NCI-H446 treated with DMSO at 0.1 percent for 48 hours (cell line): ENCODE data around the gene RNF113B.

Source experiments
- DNase-seq: peaks from one replicate; lab custom pipeline; 2025; lab: John Stamatoyannopoulos, UW

Gene RNF113B

GRCh38 chr13:98173431-98174152, 3.5 kb downstream of the RNF113B start:
- no peak for DNase-seq

DNA sequence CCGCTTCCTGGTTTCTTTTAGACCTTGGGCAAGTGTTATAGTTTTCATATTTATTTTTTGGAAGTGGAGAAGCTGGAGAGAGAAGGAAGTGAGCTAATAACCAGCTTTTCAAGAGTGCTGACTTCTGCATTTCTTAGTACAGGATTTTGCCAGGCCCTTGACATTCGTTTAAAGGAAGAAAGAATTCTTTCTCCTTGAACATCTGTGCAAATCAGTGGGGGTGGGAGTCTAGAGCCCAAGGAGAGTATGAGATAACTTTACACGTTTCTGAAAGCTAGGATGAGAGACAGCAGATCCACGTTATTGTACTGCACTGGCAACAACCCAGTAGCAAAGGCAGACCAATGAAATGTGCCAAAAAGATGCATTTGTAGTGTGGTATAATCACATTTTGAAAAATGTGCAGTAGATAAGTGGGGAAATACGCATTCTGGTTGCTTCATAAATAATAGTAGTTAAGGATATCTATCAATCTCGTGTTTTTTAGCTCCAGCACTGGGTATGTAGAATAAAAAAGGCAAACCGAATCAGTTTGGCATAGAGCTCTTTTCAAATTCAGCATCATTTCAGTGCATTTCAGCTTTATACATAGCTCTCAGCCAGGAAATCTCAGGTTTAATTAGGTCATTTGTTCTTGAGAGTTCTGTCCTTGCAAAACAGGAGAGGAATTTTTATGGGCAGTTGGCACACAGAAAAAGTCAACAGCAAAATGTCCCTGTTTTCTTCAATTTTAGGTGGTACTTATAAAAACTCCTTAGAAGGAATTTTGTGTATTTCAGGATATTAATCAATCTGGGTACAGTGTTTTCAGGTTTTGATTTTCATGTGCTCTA, 4.3 kb downstream of the RNF113B start:
- no peak for DNase-seq

- DNase-seq = no peak
These were observed 5.0 kb downstream of the RNF113B start for GRCh38 chr13:98171900-98172589.

- DNase-seq = no peak
These were observed 7.7 kb downstream of the RNF113B start for GRCh38 chr13:98169331-98169730.

GRCh38 chr13:98162935-98163334, 14.1 kb downstream of the RNF113B start:
- DNase-seq = no peak

DNA sequence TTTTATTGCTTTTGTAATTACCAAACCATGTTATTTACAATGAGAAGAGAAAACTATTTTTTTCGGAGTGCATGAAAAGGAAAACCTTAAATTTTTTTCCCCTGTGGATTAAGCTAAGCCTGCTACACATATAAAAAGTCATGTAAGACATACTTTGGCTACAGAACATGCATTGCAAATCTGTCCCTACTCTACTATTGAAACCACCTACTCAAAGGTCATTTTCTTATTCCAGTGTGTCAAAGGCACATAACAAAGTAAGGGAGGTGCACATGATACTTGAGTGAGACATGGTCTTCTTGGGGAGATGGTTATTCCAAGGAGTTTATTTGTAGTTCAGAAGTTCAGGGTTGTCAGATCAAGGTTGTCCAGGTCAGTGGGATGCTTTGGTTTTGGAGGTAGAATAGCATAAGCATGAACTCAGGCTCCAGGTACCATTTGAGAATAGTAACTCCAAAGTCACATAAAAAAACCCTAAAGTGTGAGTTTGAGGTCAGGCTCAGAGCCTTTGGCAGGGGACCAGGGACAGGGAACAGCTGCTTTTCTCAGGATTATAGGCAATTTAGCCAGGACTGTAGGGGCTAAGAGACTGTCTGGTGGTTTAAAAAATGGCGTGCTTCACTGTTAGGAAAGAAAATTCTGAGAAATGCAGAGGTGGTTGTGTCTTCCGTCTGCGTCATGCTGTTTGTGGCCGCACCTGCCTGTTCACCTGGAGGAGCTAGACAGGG, 18.7 kb downstream of the RNF113B start:
- no peak for DNase-seq

GRCh38 chr13:98157609-98158008, 19.5 kb downstream of the RNF113B start:
- no peak for DNase-seq

GRCh38 chr13:98157188-98157587, 19.9 kb downstream of the RNF113B start:
- DNase-seq = no peak

DNA sequence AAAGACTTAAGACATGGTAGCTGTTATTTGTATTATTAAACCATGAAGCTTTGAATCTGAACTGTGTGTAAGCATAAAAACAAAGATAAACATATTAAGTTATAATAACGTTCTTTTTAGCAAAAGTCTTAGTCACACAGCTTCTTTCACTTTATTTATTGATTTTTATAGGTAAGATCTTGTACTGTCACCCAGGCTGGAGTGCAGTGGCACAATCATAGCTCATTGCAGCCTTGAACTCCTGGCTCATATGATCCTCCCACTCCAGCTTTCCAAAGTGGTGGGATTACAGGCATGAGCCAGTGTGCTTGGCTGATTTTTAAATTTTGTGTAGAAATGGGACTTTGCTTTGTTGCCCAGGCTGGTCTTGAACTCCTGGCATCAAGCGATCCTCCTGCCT, 20.8 kb downstream of the RNF113B start:
- DNase-seq = no peak

GRCh38 chr13:98155475-98156109, 21.5 kb downstream of the RNF113B start:
- DNase-seq = no peak

- no peak for DNase-seq
These were observed 26.1 kb downstream of the RNF113B start for GRCh38 chr13:98150832-98151479.

- DNase-seq = no peak
These were observed 29.5 kb downstream of the RNF113B start for GRCh38 chr13:98147521-98147920.

DNA sequence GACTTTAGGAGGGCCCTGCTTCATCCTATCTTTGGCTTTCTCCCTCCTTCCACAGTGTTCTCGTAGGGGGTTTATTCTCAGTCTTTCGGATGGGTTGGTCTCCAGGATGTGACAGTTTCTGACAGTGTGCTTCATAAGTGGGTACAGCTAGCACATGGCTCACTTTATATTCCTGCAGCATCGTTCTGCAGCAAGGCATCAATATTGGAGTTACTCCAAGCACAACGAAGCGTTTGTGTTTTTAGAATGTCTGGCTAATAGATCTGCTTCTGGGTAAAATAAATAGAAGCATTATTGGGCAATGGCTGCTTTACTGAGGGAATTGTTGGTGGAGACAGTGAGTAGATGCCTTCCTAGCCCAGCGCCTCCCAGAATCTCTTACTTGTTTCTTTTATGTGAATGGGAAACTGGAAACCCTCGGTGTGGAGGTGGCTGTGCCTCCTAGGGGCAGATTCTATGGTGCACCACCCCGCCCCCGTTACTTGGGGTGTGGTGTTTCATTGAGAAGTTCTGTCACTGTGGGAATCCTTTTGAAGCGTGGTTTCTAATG, 32.2 kb downstream of the RNF113B start:
- DNase-seq = no peak

GRCh38 chr13:98144027-98144741, 32.9 kb downstream of the RNF113B start:
- no peak for DNase-seq

GRCh38 chr13:98143601-98144026, 33.5 kb downstream of the RNF113B start:
- DNase-seq = no peak

GRCh38 chr13:98143157-98143553, 33.9 kb downstream of the RNF113B start:
- DNase-seq = no peak

DNA sequence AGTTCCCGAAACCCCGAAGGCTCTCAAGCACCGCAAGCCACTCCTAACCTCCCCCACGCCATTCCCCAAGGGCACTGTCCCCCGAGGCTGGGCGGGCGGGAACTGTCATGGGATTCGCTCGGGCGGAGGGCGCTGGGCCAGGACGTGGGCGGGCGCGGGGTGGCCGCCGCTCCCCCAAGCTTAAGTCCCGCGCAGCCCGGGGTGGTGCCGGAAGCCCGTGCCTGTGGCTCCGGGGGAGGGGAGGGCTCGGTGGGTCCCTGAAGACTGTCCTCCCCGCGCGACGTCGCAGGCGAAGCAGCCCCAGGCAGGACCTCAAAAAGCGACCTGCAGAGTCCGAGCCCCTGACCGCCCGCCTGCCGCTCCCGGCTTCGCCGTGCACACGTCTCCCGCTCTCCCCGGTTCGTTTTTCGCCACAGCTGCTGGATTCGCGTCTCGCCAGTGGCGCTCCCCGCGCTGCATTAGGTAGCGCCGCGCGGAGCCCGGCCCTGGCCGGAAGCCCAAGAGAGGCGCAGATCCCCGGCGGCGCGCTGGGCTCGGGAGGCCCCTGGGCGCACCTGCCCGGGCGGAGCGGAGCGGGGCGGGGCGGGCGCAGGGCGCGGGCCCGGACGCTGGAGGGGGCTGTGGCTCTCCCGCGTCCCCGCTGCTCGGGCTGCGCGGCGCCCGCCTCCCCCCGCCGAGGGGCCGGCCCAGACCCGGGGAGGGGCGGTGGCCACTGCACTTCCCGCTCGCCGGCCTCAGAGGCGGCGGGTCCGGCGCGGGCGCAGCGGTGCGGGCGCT, 34.5 kb downstream of the RNF113B start, which contains the start of gene FARP1:
TSS of gene FARP1 (plus strand) at position 715 of the 777 bp plus-strand sequence. CDS start 70,149 bp downstream, outside the sequence.
- no peak for DNase-seq

DNA sequence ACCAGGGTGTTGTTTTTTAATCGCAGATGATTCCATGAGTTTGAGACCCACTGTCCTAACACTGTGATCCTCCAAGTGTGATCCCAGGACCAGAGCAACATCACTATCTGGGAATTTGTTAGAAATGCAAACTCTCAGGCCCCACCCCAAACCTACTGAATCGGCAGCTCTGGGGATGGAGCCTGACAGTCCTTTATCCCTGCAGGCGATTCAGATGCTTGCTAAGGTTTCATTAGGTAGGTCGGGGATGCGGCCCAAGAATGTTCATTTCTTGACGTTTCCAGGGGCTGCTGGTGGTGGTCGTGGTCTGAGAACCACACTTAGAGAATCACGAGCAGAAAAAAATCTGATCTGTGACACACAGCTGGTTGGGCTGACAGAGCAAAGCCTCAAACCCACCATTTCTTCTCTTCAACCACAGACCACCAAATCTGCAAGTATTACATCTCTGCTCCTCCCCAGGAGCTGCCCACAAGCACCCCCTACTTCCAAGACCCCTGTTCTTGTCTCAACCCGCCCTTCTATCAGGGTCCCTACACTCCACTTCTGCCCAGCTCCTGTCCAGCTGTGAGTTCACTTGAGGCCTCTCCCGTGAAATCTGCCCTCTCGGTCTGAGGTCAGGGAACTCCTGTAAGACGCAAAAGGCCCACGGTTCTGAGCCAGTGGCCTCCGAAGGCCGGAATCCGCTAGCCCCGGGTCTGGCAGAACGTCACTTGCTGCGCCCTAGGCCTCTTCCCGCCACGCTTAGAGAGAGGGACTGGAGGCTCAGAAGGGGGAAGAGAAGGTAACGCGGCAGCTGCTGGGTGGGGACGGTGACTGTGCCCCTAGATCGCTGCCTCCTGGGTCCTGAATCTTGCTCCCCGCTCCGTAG, 35.3 kb downstream of the RNF113B start:
- no peak for DNase-seq
